Jurkat, Clone E6-1 (cell line): ENCODE results near the gene TEX51.

Experiments
- DNase-seq: peaks from one replicate; pipeline ENCODE4 v3.0.0-alpha.2; 2011; ENCODE audit warnings: low read depth, low spot score
- H3K4me3 ChIP-seq: 2 replicates; pipeline ENCODE4 v1.5.1; 2011; ENCODE audit warnings: mild to moderate bottlenecking, low read length, control low read depth, moderate library complexity

The TEX51 gene

GRCh38 chr2:126908721-126909177, 10.1 kb downstream of the TEX51 start:
- H3K4me3 ChIP-seq: no peak overlapping the region
- DNase-seq: no peak

- no peak overlapping the region for H3K4me3 ChIP-seq
- no peak for DNase-seq
These were observed 10.7 kb downstream of the TEX51 start for GRCh38 chr2:126909366-126909765.

GRCh38 chr2:126909781-126910180, 11.1 kb downstream of the TEX51 start:
- DNase-seq: no peak
- H3K4me3 ChIP-seq: no peak overlapping the region

GRCh38 chr2:126910637-126911036, 11.9 kb downstream of the TEX51 start:
- no peak overlapping the region for H3K4me3 ChIP-seq
- DNase-seq: no peak

- H3K4me3 ChIP-seq: no peak overlapping the region
- no peak for DNase-seq
These were observed 12.6 kb downstream of the TEX51 start for GRCh38 chr2:126911111-126911796.

GRCh38 chr2:126912201-126912600, 13.5 kb downstream of the TEX51 start:
- DNase-seq: no peak
- no peak overlapping the region for H3K4me3 ChIP-seq

GRCh38 chr2:126913329-126913728, 14.6 kb downstream of the TEX51 start:
- H3K4me3 ChIP-seq: no peak overlapping the region
- no peak for DNase-seq

- H3K4me3 ChIP-seq: no peak overlapping the region
- no peak for DNase-seq
These were observed 15.4 kb downstream of the TEX51 start for GRCh38 chr2:126913881-126914615.

GRCh38 chr2:126914811-126915500, 16.3 kb downstream of the TEX51 start:
- no peak overlapping the region for H3K4me3 ChIP-seq
- no peak for DNase-seq

- H3K4me3 ChIP-seq: no peak overlapping the region
- DNase-seq: no peak
These were observed 17.2 kb downstream of the TEX51 start for GRCh38 chr2:126915903-126916302.

- no peak overlapping the region for H3K4me3 ChIP-seq
- no peak for DNase-seq
These were observed 18.1 kb downstream of the TEX51 start for GRCh38 chr2:126916744-126917143.

- no peak overlapping the region for H3K4me3 ChIP-seq
- no peak for DNase-seq
These were observed 22.4 kb downstream of the TEX51 start for GRCh38 chr2:126921066-126921465.

- no peak for DNase-seq
- H3K4me3 ChIP-seq: no peak overlapping the region
These were observed 32.4 kb downstream of the TEX51 start for GRCh38 chr2:126930970-126931590.

GRCh38 chr2:126932529-126932928, 33.8 kb downstream of the TEX51 start:
- no peak for DNase-seq
- no peak overlapping the region for H3K4me3 ChIP-seq

- DNase-seq: no peak
These were observed 34.4 kb downstream of the TEX51 start for GRCh38 chr2:126932966-126933710.

GRCh38 chr2:126933711-126934091, 35.0 kb downstream of the TEX51 start:
- DNase-seq: no peak
- H3K4me3 ChIP-seq: no peak overlapping the region

More at GRCh38 chr2:126932966-126933710, 34.4 kb downstream of the TEX51 start:
- H3K4me3 ChIP-seq: no peak overlapping the region

GRCh38 chr2:126934809-126935208, 36.1 kb downstream of the TEX51 start:
- no peak for DNase-seq
- H3K4me3 ChIP-seq: no peak overlapping the region

GRCh38 chr2:126935774-126936173, 37.1 kb downstream of the TEX51 start:
- no peak for DNase-seq

GRCh38 chr2:126936219-126936723, 37.6 kb downstream of the TEX51 start:
- H3K4me3 ChIP-seq: no peak overlapping the region
- no peak for DNase-seq

More at GRCh38 chr2:126935774-126936173, 37.1 kb downstream of the TEX51 start:
- H3K4me3 ChIP-seq: no peak overlapping the region
